Skeletal muscle tissue (tissue), 4 donors: Measurements from ENCODE around the gene HYOU1. TPM values are rescaled to one million over a fixed set of nuclear protein-coding genes. Genes with fewer than 3 reads are reported as not detected.
A peak's percentile ranks its signal among the peaks of the same experiment; 100 is the strongest.

Experiments
- H3K27ac ChIP-seq: one replicate; pipeline ENCODE4 v1.7.0; 2013; ENCODE audit warnings: mild to moderate bottlenecking, low read depth, low read length, inconsistent platforms
- H3K27me3 ChIP-seq, 3 donors: one replicate each; pipeline ENCODE4 v1.7.0; 2013; ENCODE audit warnings: low read length in 3 of 3; ENCODE audit not compliant: control insufficient read depth in 3 of 3, insufficient read depth in 3 of 3
- H3K36me3 ChIP-seq, 3 donors: one replicate each; pipeline ENCODE4 v1.7.0; 2013; ENCODE audit warnings: low read length in 3 of 3; ENCODE audit not compliant: control insufficient read depth in 3 of 3, insufficient read depth in 3 of 3
- H3K4me1 ChIP-seq, 3 donors: one replicate each; pipeline ENCODE4 v1.7.0; 2013; ENCODE audit warnings: low read length in 3 of 3, mild to moderate bottlenecking in 3 of 3; ENCODE audit not compliant: control insufficient read depth in 3 of 3, insufficient read depth in 3 of 3
- H3K4me3 ChIP-seq, 3 donors: one replicate each; pipeline ENCODE4 v1.7.0; 2013; ENCODE audit warnings: low read length in 3 of 3
- H3K9ac ChIP-seq, 3 donors: one replicate each; pipeline ENCODE4 v1.7.0; 2013; ENCODE audit warnings: low read length in 3 of 3, mild to moderate bottlenecking in 3 of 3, moderate library complexity in 2 of 3, low read depth in 1 of 3
- H3K9me3 ChIP-seq, 3 donors: one replicate each; pipeline ENCODE4 v1.7.0; 2013; ENCODE audit warnings: low read length in 3 of 3; ENCODE audit not compliant: control insufficient read depth in 3 of 3
- total RNA-seq: library from RNA; depleted of rRNA; stranded (reverse); fragments of >200 nt; gene quantifications from one replicate; pipeline ENCODE4 v1.2.3, GENCODE V29; 2014
- donor health status: Osteomylitis.

Gene HYOU1
- total RNA-seq, 1 donor from 2014 or later = 23.0 TPM

DNA sequence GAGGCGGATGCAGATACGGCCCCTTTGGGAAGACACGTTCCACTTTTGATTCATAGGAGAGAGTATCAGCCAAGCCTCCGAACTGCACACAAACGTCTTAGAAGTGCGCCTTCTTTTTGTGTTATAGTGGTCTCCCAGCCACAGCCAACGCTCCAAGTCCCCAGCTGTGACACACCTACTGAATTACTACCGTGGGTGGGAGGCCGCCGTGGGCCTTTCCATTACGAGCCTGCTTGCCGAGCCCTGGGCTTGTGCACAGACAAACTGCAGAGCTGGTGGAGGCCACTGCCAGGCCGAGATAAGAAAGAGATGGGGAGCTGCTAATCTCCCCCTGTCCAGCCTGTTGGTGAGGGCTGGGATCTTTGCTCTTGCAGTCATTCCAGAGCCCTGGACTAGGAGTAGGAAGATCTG is 28.4 kb upstream of the HYOU1 start:
- no peaks in the 10 kb centered on the region for H3K27me3 ChIP-seq
- no peaks in the 10 kb centered on the region for H3K9me3 ChIP-seq
- H3K36me3 ChIP-seq = peaks cover 21 to 33% (median 33%) of the 10 kb centered on the region in 3 donors
- H3K9ac ChIP-seq = peak overlapping the region; percentile 84 to 95 (median 91)
- H3K4me1 ChIP-seq = peaks cover 13 to 29% (median 16%) of the 10 kb centered on the region in 3 donors
- peak overlapping the region; percentile 96 to 98 (median 96) for H3K4me3 ChIP-seq
- H3K27ac ChIP-seq = peak overlapping the region; percentile 85

DNA sequence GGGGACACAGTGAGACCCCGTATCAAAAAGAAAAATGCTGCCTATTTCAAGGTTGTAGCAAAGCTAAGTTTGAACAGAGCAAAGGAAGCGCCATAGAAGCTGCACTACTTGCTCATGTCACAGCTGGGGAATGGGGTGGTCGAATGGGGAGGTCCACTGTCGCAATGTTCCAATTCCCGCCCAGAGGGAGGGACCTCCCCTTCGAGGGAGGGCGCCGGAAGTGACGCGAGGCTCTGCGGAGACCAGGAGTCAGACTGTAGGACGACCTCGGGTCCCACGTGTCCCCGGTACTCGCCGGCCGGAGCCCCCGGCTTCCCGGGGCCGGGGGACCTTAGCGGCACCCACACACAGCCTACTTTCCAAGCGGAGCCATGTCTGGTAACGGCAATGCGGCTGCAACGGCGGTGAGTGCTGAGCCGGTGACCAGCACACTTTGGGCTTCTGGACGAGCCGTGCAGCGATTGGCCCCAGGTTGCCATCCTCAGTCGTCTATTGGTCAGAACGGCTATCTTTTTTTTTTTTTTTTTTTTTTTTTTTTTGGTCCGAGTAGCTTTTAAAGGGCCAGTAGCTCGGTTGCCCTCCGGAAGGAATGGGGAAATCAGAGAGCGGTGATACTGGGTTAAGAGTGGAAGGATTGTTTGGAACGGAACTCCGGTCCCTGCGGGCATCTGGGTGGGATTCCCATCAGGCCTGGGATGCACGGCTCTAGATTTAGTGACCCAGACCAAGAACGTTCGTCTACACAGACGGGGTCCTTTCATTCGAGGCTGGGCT is 27.8 kb upstream of the HYOU1 start, which contains the start of gene HMBS:
TSS of gene HMBS (plus strand) at position 219 of the 774 bp plus-strand sequence. CDS start at position 372, 153 bp downstream.
- H3K27me3 ChIP-seq = no peaks in the 10 kb centered on the region
- H3K9ac ChIP-seq = peak within 1 kb of the TSS; percentile 84 to 95 (median 91)
- H3K4me1 ChIP-seq = peaks cover 13 to 29% (median 16%) of the 10 kb centered on the region in 3 donors
- no peaks in the 10 kb centered on the region for H3K9me3 ChIP-seq
- H3K36me3 ChIP-seq = peaks cover 18 to 32% (median 30%) of the 10 kb centered on the region in 3 donors
- H3K4me3 ChIP-seq = peak within 1 kb of the TSS; percentile 96 to 98 (median 96)
- H3K27ac ChIP-seq = peak within 1 kb of the TSS; percentile 85

DNA sequence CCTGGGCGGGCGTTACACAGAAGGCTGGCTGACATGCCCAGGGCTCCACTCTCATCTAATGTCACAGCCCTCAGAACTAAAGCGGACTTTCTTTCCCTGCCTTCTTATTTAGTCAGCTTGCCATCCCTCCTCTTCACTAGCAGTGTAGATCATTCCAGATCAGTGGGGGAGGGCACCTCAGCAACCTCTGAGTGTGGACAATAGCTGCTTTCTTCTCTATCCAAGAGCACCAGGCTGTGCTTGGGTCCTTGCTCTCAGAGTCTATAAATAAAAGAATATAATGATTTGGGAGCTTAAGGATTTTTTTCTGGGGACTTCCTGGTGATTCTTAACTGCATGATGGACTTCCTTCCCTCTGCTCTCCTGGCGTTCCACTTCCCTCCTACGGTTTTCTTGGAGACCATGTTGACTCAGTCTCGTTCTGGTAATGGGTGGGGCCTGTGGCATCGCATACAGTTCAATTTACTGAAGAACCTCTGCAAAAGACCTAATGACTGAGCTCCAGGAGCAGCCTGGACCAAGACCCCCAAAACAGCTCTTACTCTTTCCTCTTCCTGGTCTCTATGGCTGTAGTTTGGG is 24.8 kb upstream of the HYOU1 start:
- no peak overlapping the region for H3K27ac ChIP-seq
- H3K36me3 ChIP-seq = peaks cover 48 to 59% (median 54%) of the 10 kb centered on the region in 3 donors
- peaks cover 13 to 19% (median 16%) of the 10 kb centered on the region in 3 donors for H3K4me1 ChIP-seq
- H3K4me3 ChIP-seq = no peak overlapping the region
- H3K9me3 ChIP-seq = no peaks in the 10 kb centered on the region
- H3K27me3 ChIP-seq = no peaks in the 10 kb centered on the region
- H3K9ac ChIP-seq = no peak overlapping the region

DNA sequence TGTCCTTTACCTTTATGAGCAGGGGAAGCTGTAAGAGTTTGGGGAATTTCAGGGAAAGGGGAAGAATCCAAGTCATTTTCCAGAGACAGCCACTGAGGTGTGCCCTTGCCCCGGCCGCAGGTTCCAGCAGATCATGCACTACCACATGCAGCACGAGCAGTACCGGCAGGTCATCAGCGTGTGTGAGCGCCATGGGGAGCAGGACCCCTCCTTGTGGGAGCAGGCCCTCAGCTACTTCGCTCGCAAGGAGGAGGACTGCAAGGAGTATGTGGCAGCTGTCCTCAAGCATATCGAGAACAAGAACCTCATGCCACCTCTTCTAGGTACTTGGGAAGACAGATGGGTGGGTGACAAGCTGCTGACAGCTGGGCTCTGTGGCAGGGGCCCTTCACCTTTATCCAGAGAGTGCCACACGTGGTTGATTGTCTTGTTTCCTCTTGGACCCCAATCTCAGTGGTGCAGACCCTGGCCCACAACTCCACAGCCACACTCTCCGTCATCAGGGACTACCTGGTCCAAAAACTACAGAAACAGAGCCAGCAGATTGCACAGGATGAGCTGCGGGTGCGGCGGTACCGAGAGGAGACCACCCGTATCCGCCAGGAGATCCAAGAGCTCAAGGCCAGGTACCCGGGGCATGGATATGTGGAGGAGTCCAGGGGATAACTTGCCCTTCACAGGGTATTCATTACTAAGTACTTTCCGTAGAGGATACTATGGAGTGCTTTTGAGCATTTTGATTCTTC is 21.8 kb upstream of the HYOU1 start:
- H3K27ac ChIP-seq = no peak overlapping the region
- H3K27me3 ChIP-seq = no peaks in the 10 kb centered on the region
- no peaks in the 10 kb centered on the region for H3K4me1 ChIP-seq
- no peaks in the 10 kb centered on the region for H3K9me3 ChIP-seq
- no peak overlapping the region for H3K9ac ChIP-seq
- H3K36me3 ChIP-seq = peaks cover 58 to 71% (median 66%) of the 10 kb centered on the region in 3 donors
- H3K4me3 ChIP-seq = no peak overlapping the region

DNA sequence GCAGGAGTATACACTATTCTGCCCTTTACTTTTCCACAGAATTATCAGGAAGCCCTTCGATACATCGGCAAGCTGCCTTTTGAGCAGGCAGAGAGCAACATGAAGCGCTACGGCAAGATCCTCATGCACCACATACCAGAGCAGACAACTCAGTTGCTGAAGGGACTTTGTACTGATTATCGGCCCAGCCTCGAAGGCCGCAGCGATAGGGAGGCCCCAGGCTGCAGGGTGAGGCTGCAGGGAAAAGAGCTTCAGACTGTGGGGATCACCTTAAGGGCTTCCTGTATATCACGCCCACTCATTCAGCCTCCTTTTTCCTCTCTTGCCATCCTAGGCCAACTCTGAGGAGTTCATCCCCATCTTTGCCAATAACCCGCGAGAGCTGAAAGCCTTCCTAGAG is 20.8 kb upstream of the HYOU1 start:
- Histone ChIP-seq H3K9me3 (no peaks in the 10 kb centered on the region), H3K27me3 (no peaks in the 10 kb centered on the region), H3K9ac (no peak overlapping the region), H3K36me3 (peaks cover 68 to 81% (median 77%) of the 10 kb centered on the region in 3 donors), H3K4me3 (no peak overlapping the region), H3K27ac (no peak overlapping the region), H3K4me1 (no peaks in the 10 kb centered on the region)

DNA sequence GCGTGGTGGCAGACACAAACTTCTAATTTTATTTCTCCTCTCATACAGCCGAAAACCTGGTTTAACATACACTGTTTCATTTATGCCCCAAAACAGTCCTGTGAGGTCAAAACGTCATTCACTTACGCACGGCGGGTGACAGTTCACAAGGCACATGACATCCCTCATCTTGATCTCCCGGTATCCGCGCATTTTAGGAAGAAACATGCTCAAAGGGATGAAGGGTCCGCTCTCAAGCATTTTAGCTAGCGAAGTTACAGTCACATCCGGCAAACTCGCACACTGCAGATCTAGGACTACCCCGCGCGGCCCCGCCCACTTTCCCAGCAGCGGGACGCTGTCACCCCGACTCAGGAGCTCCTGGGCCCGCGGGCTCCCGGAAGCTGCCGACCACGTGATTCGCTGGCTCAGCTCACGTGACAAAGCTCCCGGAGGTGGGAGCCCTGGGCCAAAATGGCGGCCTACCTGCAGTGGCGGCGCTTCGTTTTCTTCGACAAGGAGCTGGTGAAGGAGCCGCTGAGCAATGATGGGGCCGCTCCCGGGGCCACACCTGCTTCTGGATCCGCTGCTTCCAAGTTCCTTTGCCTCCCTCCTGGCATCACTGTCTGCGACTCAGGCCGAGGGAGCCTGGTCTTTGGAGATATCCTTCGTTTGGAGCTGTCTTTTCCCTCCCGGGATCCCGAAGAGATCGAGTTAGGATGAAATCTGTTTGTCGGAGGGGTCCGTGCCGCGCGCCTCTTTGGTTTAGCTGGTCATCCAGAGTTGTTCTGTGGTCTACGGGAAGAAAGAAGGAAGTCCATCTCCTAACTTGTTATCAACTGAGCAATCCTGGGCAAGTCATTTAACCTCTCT is 10.6 kb upstream of the HYOU1 start, which contains the start of gene VPS11:
TSS of gene VPS11 (plus strand) at position 448 of the 852 bp plus-strand sequence. CDS start at position 454, 6 bp downstream.
- Histone ChIP-seq H3K9ac (peak within 1 kb of the TSS; percentile 93 to 97 (median 97)), H3K4me3 (peak within 1 kb of the TSS; percentile 91 to 99 (median 98)), H3K27ac (peak within 1 kb of the TSS; percentile 88), H3K9me3 (no peaks in the 10 kb centered on the region), H3K36me3 (peaks cover 20 to 29% (median 21%) of the 10 kb centered on the region in 3 donors), H3K27me3 (no peaks in the 10 kb centered on the region), H3K4me1 (peaks cover 12 to 27% (median 16%) of the 10 kb centered on the region in 3 donors)

DNA sequence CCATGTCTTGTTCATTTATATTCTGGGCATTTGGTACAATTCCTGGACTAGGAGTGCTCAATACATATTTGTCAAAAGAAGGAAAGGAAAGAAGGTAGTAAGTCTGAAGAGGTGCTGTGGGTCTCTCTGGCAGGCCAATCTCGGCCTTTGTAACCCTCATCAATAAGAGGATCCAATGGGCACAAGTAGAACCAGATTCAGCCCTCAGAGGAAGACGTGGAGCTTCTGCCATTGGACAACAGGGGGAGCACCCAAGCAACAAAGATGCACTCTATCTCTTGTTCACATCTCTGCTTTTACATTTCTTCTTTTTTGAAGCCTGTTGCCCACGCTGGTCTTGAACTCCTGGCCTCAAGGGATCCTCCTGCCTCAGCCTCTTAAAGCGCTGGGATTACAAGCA is 8.4 kb upstream of the HYOU1 start:
- no peak overlapping the region for H3K4me3 ChIP-seq
- H3K27me3 ChIP-seq = no peaks in the 10 kb centered on the region
- no peak overlapping the region for H3K27ac ChIP-seq
- peaks cover 6 to 14% (median 6%) of the 10 kb centered on the region in 3 donors for H3K36me3 ChIP-seq
- H3K9me3 ChIP-seq = no peaks in the 10 kb centered on the region
- peaks cover 12 to 28% (median 18%) of the 10 kb centered on the region in 3 donors for H3K4me1 ChIP-seq
- no peak overlapping the region for H3K9ac ChIP-seq

DNA sequence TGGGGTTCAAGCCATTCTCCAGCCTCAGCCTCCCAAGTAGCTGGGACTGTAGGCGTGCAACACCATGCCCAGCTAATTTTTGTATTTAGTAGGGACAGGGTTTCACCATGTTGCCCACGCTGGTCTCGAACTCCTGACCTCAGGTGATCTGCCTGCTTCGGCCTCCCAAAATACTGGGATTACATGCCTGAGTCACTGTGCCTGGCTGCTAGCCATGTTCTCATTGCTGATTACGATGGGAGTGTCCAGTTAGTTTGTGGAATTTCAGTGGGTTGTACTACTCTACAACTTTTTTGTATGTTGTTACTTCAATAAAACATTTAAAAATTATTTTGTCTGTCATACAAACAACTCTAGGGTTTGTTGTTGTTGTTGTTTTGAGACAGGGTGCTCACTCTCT is 5.8 kb upstream of the HYOU1 start:
- Histone ChIP-seq H3K4me3 (no peak overlapping the region), H3K27ac (no peak overlapping the region), H3K9ac (no peak overlapping the region), H3K4me1 (peaks cover 8 to 27% (median 15%) of the 10 kb centered on the region in 3 donors), H3K9me3 (no peaks in the 10 kb centered on the region), H3K36me3 (peaks cover 0 to 4% (median 0%) of the 10 kb centered on the region in 3 donors), H3K27me3 (no peaks in the 10 kb centered on the region)

DNA sequence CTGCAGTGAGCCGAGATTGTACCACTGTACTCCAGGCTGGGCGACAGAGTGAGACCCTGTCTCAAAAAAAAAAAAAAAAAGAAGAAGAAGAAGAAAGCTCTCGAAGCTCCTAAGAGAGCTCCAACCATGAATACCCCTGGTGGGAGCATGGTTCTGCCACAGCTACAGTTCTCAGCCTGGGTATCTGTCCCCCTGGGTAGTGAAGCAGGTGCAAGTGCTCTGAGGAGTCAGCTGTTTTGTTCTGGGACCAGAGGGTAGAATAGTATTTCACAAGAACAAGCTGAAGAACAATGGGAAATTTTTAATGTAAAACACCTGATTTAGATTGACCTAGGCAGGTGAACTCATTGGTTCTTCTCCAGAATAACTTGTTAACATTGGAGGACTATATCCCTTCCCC is 4.3 kb upstream of the HYOU1 start:
- Histone ChIP-seq H3K4me3 (no peak overlapping the region), H3K27me3 (no peaks in the 10 kb centered on the region), H3K27ac (no peak overlapping the region), H3K9me3 (no peaks in the 10 kb centered on the region), H3K4me1 (peaks cover 8 to 25% (median 16%) of the 10 kb centered on the region in 3 donors), H3K9ac (no peak overlapping the region), H3K36me3 (peaks cover 0 to 4% (median 0%) of the 10 kb centered on the region in 3 donors)
